PC-3 (cell line): ENCODE data around the gene TPCN2. TPM values are rescaled to one million over a fixed set of nuclear protein-coding genes. Genes with fewer than 3 reads are reported as not detected.

ENCODE experiments used
- ATAC-seq: fragments of 200-7000 bp; cut with Tn5 transposase; 2 replicates; pipeline ENCODE4 v1.9.1; 2020; ENCODE audit warnings: mild to moderate bottlenecking, moderate library complexity
- BruUV-seq: library from RNA; stranded (reverse); fragments of 400-500 nt; replicated peaks from 2 replicates; lab custom pipeline; 2021; lab: Mats Ljungman, UMichigan
- CTCF ChIA-PET: fragments of 300-600 bp; sonication (Branson Sonifier 250); formaldehyde crosslinking; loops from one replicate; lab custom pipeline; 2022; ENCODE audit warnings: antibody characterized with exemption; lab: Charles Lee
- POLR2A ChIA-PET: fragments of 300-600 bp; sonication (Branson Sonifier 250); formaldehyde crosslinking; loops from one replicate; lab custom pipeline; 2022; ENCODE audit warnings: antibody characterized with exemption; ENCODE audit not compliant: unreplicated experiment; lab: Charles Lee
- DNase-seq: peaks from one replicate; pipeline ENCODE4 v3.0.0-alpha.2; 2015
- H2AFZ ChIP-seq: fragments of 300-600 bp; sonication (generic); 2 replicates; pipeline ENCODE4 v1.6.0; 2016; ENCODE audit warnings: antibody characterized with exemption, low read length
- H3F3A ChIP-seq: fragments of 300-600 bp; sonication (generic); one replicate; pipeline ENCODE4 v1.6.0; 2017; ENCODE audit warnings: antibody characterized with exemption, low read length, control low read depth, mild to moderate bottlenecking; ENCODE audit not compliant: unreplicated experiment
- H3K27ac ChIP-seq: fragments of 300-600 bp; sonication (generic); 2 replicates; pipeline ENCODE4 v1.5.1; 2016; ENCODE audit warnings: mild to moderate bottlenecking, low read length
- H3K27me3 ChIP-seq: fragments of 300-600 bp; sonication (generic); 2 replicates; pipeline ENCODE4 v1.6.1; 2016; ENCODE audit warnings: low read length, mixed read lengths
- H3K36me3 ChIP-seq: fragments of 300-600 bp; sonication (generic); 2 replicates; pipeline ENCODE4 v1.6.1; 2016; ENCODE audit warnings: low read depth, mixed run types, low read length, mixed read lengths
- H3K4me1 ChIP-seq: fragments of 300-600 bp; sonication (generic); 2 replicates; pipeline ENCODE4 v1.5.1; 2016; ENCODE audit warnings: low read length; ENCODE audit not compliant: insufficient read depth
- H3K4me2 ChIP-seq: fragments of 300-600 bp; sonication (generic); 2 replicates; pipeline ENCODE4 v1.6.0; 2016; ENCODE audit warnings: low read length
- H3K4me3 ChIP-seq: fragments of 300-600 bp; sonication (generic); 2 replicates; pipeline ENCODE4 v1.5.1; 2016; ENCODE audit warnings: mild to moderate bottlenecking, low read length, mixed read lengths
- H3K79me2 ChIP-seq: fragments of 300-600 bp; sonication (generic); 2 replicates; pipeline ENCODE4 v1.6.1; 2017; ENCODE audit warnings: low read length, mixed read lengths
- H3K9ac ChIP-seq: fragments of 300-600 bp; sonication (generic); 2 replicates; pipeline ENCODE4 v1.6.0; 2016; ENCODE audit warnings: mild to moderate bottlenecking, low read length
- H3K9me2 ChIP-seq: fragments of 300-600 bp; sonication (generic); replicated peaks from 2 replicates; pipeline ENCODE4 v1.6.1; 2016; ENCODE audit warnings: mixed run types, low read length, mixed read lengths
- H3K9me3 ChIP-seq: fragments of 300-600 bp; sonication (generic); 2 replicates; pipeline ENCODE4 v1.6.1; 2016; ENCODE audit warnings: low read length, mixed read lengths
- H4K20me1 ChIP-seq: fragments of 300-600 bp; sonication (generic); 2 replicates; pipeline ENCODE4 v1.6.1; 2016; ENCODE audit warnings: low read length, mixed read lengths
- EZH2 ChIP-seq: fragments of 300-600 bp; sonication (generic); IDR thresholded peaks from one replicate; pipeline ENCODE4 v1.6.1; 2017; ENCODE audit warnings: antibody characterized with exemption, mild to moderate bottlenecking, low read length; ENCODE audit not compliant: unreplicated experiment
- EZH2phosphoT487 ChIP-seq: fragments of 300-600 bp; sonication (generic); IDR thresholded peaks from 2 replicates; pipeline ENCODE4 v1.6.1; 2018; ENCODE audit warnings: mild to moderate bottlenecking, antibody characterized with exemption, low read length, borderline replicate concordance
- intact Hi-C: fragments of 100-400 bp; cut with micrococcal nuclease; formaldehyde crosslinking; loops from 2 replicates; pipeline ENCODE4 v1.9.0; 2023
- total RNA-seq: library from RNA; depleted of rRNA; stranded (reverse); fragments of >200 nt; gene quantifications from 2 replicates; pipeline ENCODE4 v1.2.3, GENCODE V29; 2014
- TF ChIP-seq, protein P1 (sequence below): fragments of 300-600 bp; sonication (generic); conservative IDR thresholded peaks from 2 replicates; pipeline ENCODE4 v1.5.1; 2017; ENCODE audit warnings: antibody characterized with exemption, low read depth, mild to moderate bottlenecking, low read length

The TPCN2 gene
- total RNA-seq, 1 experiment from 2014 or later, result 13.0 TPM

DNA sequence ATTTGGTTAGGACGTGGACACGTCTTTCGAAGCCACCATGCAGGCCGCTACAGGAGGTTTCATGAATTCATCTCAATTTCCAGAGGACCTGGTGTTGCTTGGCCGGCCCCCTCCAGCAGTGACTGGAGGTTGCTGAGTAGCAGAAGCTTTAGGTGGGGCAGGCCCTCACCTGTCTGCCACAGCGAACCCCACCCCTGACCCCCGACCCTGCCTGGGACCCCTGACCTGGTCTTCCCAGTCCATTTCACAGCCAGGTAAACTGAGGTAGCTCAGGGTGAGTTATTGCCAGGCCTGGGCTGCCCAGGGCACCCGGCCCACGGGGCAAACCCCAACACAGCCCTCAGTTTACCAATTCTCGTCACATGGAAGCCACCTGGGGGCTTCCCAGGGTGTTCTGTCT, 67.9 kb downstream of the TPCN2 start:
- ATAC-seq, result no peak
- TF ChIP-seq, protein P1, sequence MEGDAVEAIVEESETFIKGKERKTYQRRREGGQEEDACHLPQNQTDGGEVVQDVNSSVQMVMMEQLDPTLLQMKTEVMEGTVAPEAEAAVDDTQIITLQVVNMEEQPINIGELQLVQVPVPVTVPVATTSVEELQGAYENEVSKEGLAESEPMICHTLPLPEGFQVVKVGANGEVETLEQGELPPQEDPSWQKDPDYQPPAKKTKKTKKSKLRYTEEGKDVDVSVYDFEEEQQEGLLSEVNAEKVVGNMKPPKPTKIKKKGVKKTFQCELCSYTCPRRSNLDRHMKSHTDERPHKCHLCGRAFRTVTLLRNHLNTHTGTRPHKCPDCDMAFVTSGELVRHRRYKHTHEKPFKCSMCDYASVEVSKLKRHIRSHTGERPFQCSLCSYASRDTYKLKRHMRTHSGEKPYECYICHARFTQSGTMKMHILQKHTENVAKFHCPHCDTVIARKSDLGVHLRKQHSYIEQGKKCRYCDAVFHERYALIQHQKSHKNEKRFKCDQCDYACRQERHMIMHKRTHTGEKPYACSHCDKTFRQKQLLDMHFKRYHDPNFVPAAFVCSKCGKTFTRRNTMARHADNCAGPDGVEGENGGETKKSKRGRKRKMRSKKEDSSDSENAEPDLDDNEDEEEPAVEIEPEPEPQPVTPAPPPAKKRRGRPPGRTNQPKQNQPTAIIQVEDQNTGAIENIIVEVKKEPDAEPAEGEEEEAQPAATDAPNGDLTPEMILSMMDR, result no peak
- TF ChIP-seq EZH2 (no peak), EZH2phosphoT487 (no peak)
- ChIA-PET CTCF (no interaction called here), POLR2A (no interaction called here)
- H3K27ac ChIP-seq, result no peak overlapping the region
- no peak overlapping the region for H2AFZ ChIP-seq
- H3K79me2 ChIP-seq, result no peaks in the 10 kb centered on the region
- no peaks in the 10 kb centered on the region for H3K27me3 ChIP-seq
- no peaks in the 10 kb centered on the region for H3K36me3 ChIP-seq
- H3F3A ChIP-seq, result no peaks in the 10 kb centered on the region
- no TSS peak for BruUV-seq
- no peak overlapping the region for H3K9ac ChIP-seq
- no peaks in the 10 kb centered on the region for H3K9me2 ChIP-seq
- no peaks in the 10 kb centered on the region for H3K9me3 ChIP-seq
- H4K20me1 ChIP-seq, result no peaks in the 10 kb centered on the region
- no peak overlapping the region for H3K4me3 ChIP-seq
- peaks cover 22% of the 10 kb centered on the region for H3K4me1 ChIP-seq
- no peak overlapping the region for H3K4me2 ChIP-seq
- DNase-seq, result no peak
- intact Hi-C loops, result no loop called here

DNA sequence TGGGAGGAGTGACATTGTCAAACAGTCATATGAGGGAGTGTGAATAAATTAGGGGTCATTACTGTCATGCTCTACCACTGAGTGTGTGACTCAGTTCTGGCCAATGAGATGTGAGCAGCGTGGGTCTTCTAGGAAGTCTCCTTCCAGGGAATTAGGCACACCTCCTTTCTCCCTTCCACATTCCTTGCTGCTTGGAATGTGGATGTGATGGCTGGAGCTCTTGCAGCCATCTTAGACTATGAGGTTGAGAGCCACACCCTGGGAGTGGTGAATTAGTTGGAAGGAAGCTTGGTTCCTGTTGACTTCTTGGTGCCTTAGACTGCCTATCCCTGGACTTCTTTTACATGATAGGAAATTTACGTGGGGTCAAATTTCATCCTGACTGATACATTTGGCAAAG, 70.5 kb downstream of the TPCN2 start:
- CTCF ChIA-PET, result no interaction called here
- H4K20me1 ChIP-seq, result no peaks in the 10 kb centered on the region
- TF ChIP-seq EZH2 (no peak), EZH2phosphoT487 (no peak)
- TF ChIP-seq, protein P1, result no peak
- peak; percentile 26 for DNase-seq
- H2AFZ ChIP-seq, result no peak overlapping the region
- no peaks in the 10 kb centered on the region for H3K79me2 ChIP-seq
- H3K9ac ChIP-seq, result no peak overlapping the region
- no peaks in the 10 kb centered on the region for H3K36me3 ChIP-seq
- BruUV-seq, result no TSS peak
- intact Hi-C loops, result no loop called here
- peaks cover 45% of the 10 kb centered on the region for H3K4me1 ChIP-seq
- H3K27me3 ChIP-seq, result no peaks in the 10 kb centered on the region
- peaks cover 4% of the 10 kb centered on the region for H3F3A ChIP-seq
- H3K9me2 ChIP-seq, result no peaks in the 10 kb centered on the region
- H3K27ac ChIP-seq, result no peak overlapping the region
- H3K4me2 ChIP-seq, result no peak overlapping the region
- POLR2A ChIA-PET, result no interaction called here
- ATAC-seq, result no peak
- H3K4me3 ChIP-seq, result no peak overlapping the region
- no peaks in the 10 kb centered on the region for H3K9me3 ChIP-seq

DNA sequence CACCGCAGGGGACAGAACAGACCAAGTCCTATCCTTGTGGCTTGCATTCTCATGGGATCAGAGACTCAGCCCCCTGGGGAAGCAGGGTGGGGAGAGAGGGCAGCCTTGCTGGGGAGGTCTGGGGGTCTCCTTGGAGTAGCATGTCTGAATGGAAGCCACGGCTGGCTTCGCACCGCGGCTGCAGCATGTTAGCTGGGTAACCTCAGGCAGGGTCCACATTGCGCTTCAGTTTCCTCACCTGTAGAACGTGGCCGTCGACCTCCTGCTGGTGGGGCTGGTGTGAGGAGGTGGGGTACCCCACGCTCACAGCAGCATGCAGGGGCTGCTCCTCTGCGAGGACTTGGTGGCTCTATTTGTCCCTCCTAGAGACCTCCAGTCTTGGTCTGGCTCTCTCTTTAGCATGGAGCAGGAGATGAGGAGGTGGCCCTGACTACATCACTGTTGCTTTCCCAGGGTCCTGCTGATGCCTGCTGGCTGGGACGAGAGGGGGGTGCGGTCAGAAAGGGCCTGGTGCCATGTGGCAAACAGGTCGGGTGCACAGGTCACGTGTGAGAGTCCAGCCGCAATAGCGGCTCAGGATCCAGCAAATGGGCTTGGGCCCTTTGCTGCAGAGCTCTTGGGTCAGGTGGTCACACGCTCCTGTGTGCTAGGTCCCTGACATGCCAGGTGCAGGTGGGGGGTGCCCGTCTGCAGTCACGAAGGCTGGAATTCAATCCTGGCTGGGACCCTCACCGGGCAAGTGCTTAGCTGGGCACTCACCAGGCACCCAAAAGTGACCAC, 71.6 kb downstream of the TPCN2 start:
- Histone ChIP-seq H3K4me1 (peaks cover 43% of the 10 kb centered on the region), H3F3A (peaks cover 6% of the 10 kb centered on the region), H3K79me2 (no peaks in the 10 kb centered on the region), H3K4me3 (no peak overlapping the region), H3K9me2 (no peaks in the 10 kb centered on the region), H3K9me3 (no peaks in the 10 kb centered on the region), H4K20me1 (no peaks in the 10 kb centered on the region), H3K4me2 (no peak overlapping the region), H2AFZ (no peak overlapping the region), H3K36me3 (no peaks in the 10 kb centered on the region), H3K9ac (no peak overlapping the region), H3K27me3 (no peaks in the 10 kb centered on the region), H3K27ac (no peak overlapping the region)
- ChIA-PET CTCF (no interaction called here), POLR2A (no interaction called here)
- no peak for ATAC-seq
- BruUV-seq, result no TSS peak
- no peak for DNase-seq
- intact Hi-C loops, result loop anchor here (5.0 to 10.0 kb wide), 2 partner anchors 97 to 325 kb away; no protein-coding TSS in a partner anchor
- TF ChIP-seq, protein P1, result no peak
- TF ChIP-seq EZH2phosphoT487 (no peak), EZH2 (no peak)
